Measurements from ENCODE around the gene PTAR1. TPM values are rescaled to one million over a fixed set of nuclear protein-coding genes. Genes with fewer than 3 reads are reported as not detected.

Gene PTAR1
- total RNA-seq, 1 experiment from 2014 or later: 32.2 TPM

- Histone ChIP-seq H4K20me1 (ENCODE audit: insufficient read depth) (no peaks in the 10 kb centered on the region), H3K27ac (ENCODE audit: low read depth, low read length) (no peak overlapping the region), H3K4me3 (replicated peaks in 1 of 2; ENCODE audit: low read depth in 1 of 2, low read length in 2 of 2) (no peak overlapping the region), H3K4me2 (ENCODE audit: low read length) (no peak overlapping the region), H2AFZ (ENCODE audit: low read depth, low read length, poor library complexity, severe bottlenecking) (peak overlapping the region; percentile 65), H3K9ac (ENCODE audit: low read length) (no peak overlapping the region), H3K27me3 (ENCODE audit: insufficient read depth, low read length) (no peaks in the 10 kb centered on the region; the same call in 1 of the 2 replicates), H3K4me1 (ENCODE audit: control insufficient read depth in 1 of 2, insufficient read depth in 2 of 2, low read length in 2 of 2) (peaks cover 3 to 14% of the 10 kb centered on the region in 2 experiments; a peak in 3 of 4 replicates), H3K79me2 (ENCODE audit: insufficient read depth, low read length) (no peaks in the 10 kb centered on the region), H3K9me3 (ENCODE audit: control insufficient read depth in 1 of 2, insufficient read depth in 1 of 2, low read depth in 1 of 2, low read length in 2 of 2) (no peaks in the 10 kb centered on the region), H3K9me2 (ENCODE audit: insufficient read depth) (no peaks in the 10 kb centered on the region), H3K36me3 (ENCODE audit: control insufficient read depth in 1 of 2, insufficient read depth in 2 of 2, low read length in 2 of 2) (no peaks in the 10 kb centered on the region)
- POLR2A ChIA-PET: no interaction called here
- RAD21 ChIA-PET (ENCODE audit: low non-redundant PET in 1 of 2, low total read pairs in 2 of 2, uncharacterized antibody in 2 of 2, unreplicated experiment in 2 of 2): interaction anchor here in 1 of 2 experiments (1.4 to 1.9 kb wide), 2 partner anchors 246 to 257 kb away, joined by 3 to 5 read pairs; no protein-coding TSS in a partner anchor
- no TSS peak for BruUV-seq (replicated peaks)
- CTCF ChIA-PET: interaction anchor here (0.6 to 3.0 kb wide), 6 partner anchors 16 to 439 kb away, joined by 3 to 12 read pairs (median 5); no protein-coding TSS in a partner anchor
- intact Hi-C loops (cut with micrococcal nuclease): loop anchor here (5.0 kb wide), 4 partner anchors 83 to 258 kb away; no protein-coding TSS in a partner anchor
- TF ChIP-seq FOSL1 (IDR thresholded peaks at IDR 0.05; ENCODE audit: low read depth): no peak
- TF ChIP-seq RAD21 (IDR thresholded peaks at IDR 0.05; ENCODE audit: low read depth): no peak
- no peak for TF ChIP-seq JUND (IDR thresholded peaks at IDR 0.05)
- no peak for TF ChIP-seq CEBPB (IDR thresholded peaks at IDR 0.05; ENCODE audit: low read depth)
- no peak for TF ChIP-seq YY1 (IDR thresholded peaks at IDR 0.05; ENCODE audit: extremely low read depth, insufficient replicate concordance, low read depth, low read length)
- no peak for TF ChIP-seq CBX3 (IDR thresholded peaks at IDR 0.05; ENCODE audit: low read depth)
- TF ChIP-seq, protein P1, sequence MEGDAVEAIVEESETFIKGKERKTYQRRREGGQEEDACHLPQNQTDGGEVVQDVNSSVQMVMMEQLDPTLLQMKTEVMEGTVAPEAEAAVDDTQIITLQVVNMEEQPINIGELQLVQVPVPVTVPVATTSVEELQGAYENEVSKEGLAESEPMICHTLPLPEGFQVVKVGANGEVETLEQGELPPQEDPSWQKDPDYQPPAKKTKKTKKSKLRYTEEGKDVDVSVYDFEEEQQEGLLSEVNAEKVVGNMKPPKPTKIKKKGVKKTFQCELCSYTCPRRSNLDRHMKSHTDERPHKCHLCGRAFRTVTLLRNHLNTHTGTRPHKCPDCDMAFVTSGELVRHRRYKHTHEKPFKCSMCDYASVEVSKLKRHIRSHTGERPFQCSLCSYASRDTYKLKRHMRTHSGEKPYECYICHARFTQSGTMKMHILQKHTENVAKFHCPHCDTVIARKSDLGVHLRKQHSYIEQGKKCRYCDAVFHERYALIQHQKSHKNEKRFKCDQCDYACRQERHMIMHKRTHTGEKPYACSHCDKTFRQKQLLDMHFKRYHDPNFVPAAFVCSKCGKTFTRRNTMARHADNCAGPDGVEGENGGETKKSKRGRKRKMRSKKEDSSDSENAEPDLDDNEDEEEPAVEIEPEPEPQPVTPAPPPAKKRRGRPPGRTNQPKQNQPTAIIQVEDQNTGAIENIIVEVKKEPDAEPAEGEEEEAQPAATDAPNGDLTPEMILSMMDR (IDR thresholded peaks at IDR 0.05 in 2 of 3, conservative IDR thresholded peaks at IDR 0.05 in 1 of 3; ENCODE audit: borderline replicate concordance in 1 of 3, insufficient read depth in 1 of 3, low read depth in 2 of 3, low read length in 2 of 3): peak in 1 of 3 experiments; percentile 39; a peak in 3 of 6 replicates
- ATAC-seq (peak; percentile 20; the same call in 1 of the 2 replicates), DNase-seq (ENCODE audit: low read depth, low spot score) (peak; percentile 16)
These were observed 85.6 kb downstream of the PTAR1 start for GRCh38 chr9:69674112-69674685.
